K562 (cell line): ENCODE results near the gene PLCB3. TPM values are rescaled to one million over a fixed set of nuclear protein-coding genes. Genes with fewer than 3 reads are reported as not detected.
"Not testable (repeated sequence)": the region's sequence is repeated elsewhere in the genome, so short reads cannot be mapped to it uniquely, and the experiment has no call there.

ENCODE experiments used
- ATAC-seq: fragments of 200-7000 bp; cut with Tn5 transposase; 3 replicates; pipeline ENCODE4 v1.9.1; 2020; ENCODE audit warnings: moderate library complexity
- BruUV-seq: library from RNA; stranded (reverse); fragments of 400-500 nt; replicated peaks from 2 replicates; lab custom pipeline; 2021; lab: Mats Ljungman, UMichigan
- CTCF ChIA-PET: fragments of 300-600 bp; formaldehyde crosslinking; extraction: SDS; loops from one replicate; lab custom pipeline; 2021; ENCODE audit warnings: low intra/inter-chr PET ratio; lab: Yijun Ruan, JAX
- POLR2A ChIA-PET: fragments of 300-600, 350-650 bp; sonication (Branson Sonifier 250); formaldehyde crosslinking; extraction: SDS; loops from one replicate; lab custom pipeline; 2021; ENCODE audit warnings: antibody characterized with exemption, inconsistent platforms; lab: Yijun Ruan, JAX
- DNase-seq, 4 experiments: peaks; one replicate each; pipeline versions ENCODE4 v3.0.0 to v3.0.0-alpha.2; 2011 to 2018; ENCODE audit warnings: low spot score in 3 of 4, mixed read lengths in 3 of 4; ENCODE audit errors: extremely low read depth in 1 of 4
- FAIRE-seq: peaks from 2 replicates; lab custom pipeline; 2011; peaks lifted over from hg19 to GRCh38; lab: Jason Lieb, UNC
- H2AFZ ChIP-seq: 2 replicates; pipeline ENCODE4 v1.6.0; 2011; ENCODE audit warnings: low read depth, low read length, control low read depth, inconsistent platforms
- H3K27ac ChIP-seq: fragments of 200-600 bp; 3 replicates; pipeline ENCODE4 v1.8.0; 2011; ENCODE audit warnings: low read depth, mild to moderate bottlenecking, control low read depth, inconsistent platforms, low read length, moderate library complexity, mixed read lengths; ENCODE audit errors: extremely low read depth
- H3K27me3 ChIP-seq, 2 experiments: fragments of 300-600 bp in 1 of 2; 2 replicates in 1 of 2; 3 replicates in 1 of 2; pipeline versions ENCODE4 v1.6.0 to v1.8.0; 2011; ENCODE audit warnings: inconsistent platforms in 2 of 2, low read length in 2 of 2, mild to moderate bottlenecking in 1 of 2, mixed read lengths in 1 of 2, moderate library complexity in 1 of 2; ENCODE audit not compliant: control insufficient read depth in 2 of 2, insufficient read depth in 2 of 2
- H3K36me3 ChIP-seq: fragments of 300-600 bp; 3 replicates; pipeline ENCODE4 v1.8.0; 2011; ENCODE audit warnings: mild to moderate bottlenecking, low read length, inconsistent platforms; ENCODE audit not compliant: control insufficient read depth, insufficient read depth
- H3K4me1 ChIP-seq, 2 experiments: fragments of 200-600 bp in 1 of 2; replicated peaks in 1 of 2; 2 replicates in 1 of 2; 3 replicates in 1 of 2; pipeline versions ENCODE4 v1.5.1 to v1.8.0; 2011; ENCODE audit warnings: inconsistent platforms in 2 of 2, low read length in 2 of 2, mild to moderate bottlenecking in 1 of 2, mixed read lengths in 1 of 2, moderate library complexity in 1 of 2; ENCODE audit not compliant: control insufficient read depth in 2 of 2, insufficient read depth in 2 of 2
- H3K4me2 ChIP-seq: 2 replicates; pipeline ENCODE4 v1.6.1; 2011; ENCODE audit warnings: low read length, control low read depth, inconsistent platforms, mixed read lengths; ENCODE audit not compliant: insufficient read depth
- H3K4me3 ChIP-seq: fragments of 200-600 bp; sonication (generic), shearing (Covaris generic); 2 replicates; pipeline ENCODE4 v1.5.1; 2016; ENCODE audit warnings: control low read depth, inconsistent platforms
- H3K79me2 ChIP-seq: fragments of 200-600 bp; 3 replicates; pipeline ENCODE4 v1.8.0; 2011; ENCODE audit warnings: low read length, inconsistent platforms; ENCODE audit not compliant: control insufficient read depth, insufficient read depth
- H3K9ac ChIP-seq, 2 experiments: 2 replicates each; pipeline versions ENCODE4 v1.6.0 to v1.6.1; 2011; ENCODE audit warnings: low read depth in 2 of 2, low read length in 2 of 2, control low read depth in 1 of 2, inconsistent platforms in 1 of 2, mild to moderate bottlenecking in 1 of 2, mixed read lengths in 1 of 2; ENCODE audit not compliant: insufficient read depth in 1 of 2
- H3K9me1 ChIP-seq: one replicate; pipeline ENCODE4 v1.6.0; 2011; ENCODE audit warnings: inconsistent platforms, mild to moderate bottlenecking, low read length, moderate library complexity; ENCODE audit not compliant: control insufficient read depth, insufficient read depth
- H3K9me3 ChIP-seq: replicated peaks from 2 replicates; pipeline ENCODE4 v1.5.1; 2011; ENCODE audit warnings: low read depth, low read length, inconsistent platforms; ENCODE audit not compliant: control insufficient read depth, insufficient read depth
- H4K20me1 ChIP-seq: replicated peaks from 2 replicates; pipeline ENCODE4 v1.6.1; 2011; ENCODE audit warnings: low read length, inconsistent platforms, mixed read lengths; ENCODE audit not compliant: control insufficient read depth, insufficient read depth
- CSDE1 ChIP-seq, 2 experiments: fragments of 450-650 bp; IDR thresholded peaks; 2 replicates each; pipeline ENCODE4 v1.6.1; 2016; ENCODE audit warnings: mild to moderate bottlenecking in 1 of 2
- PKNOX1 ChIP-seq: fragments of 450-650 bp; IDR thresholded peaks from 2 replicates; pipeline ENCODE4 v1.6.1; 2016
- POLR2G ChIP-seq: fragments of 200-400 bp; formaldehyde crosslinking; IDR thresholded peaks from 2 replicates; pipeline ENCODE4 v1.6.1; 2017; ENCODE audit warnings: low read depth, mild to moderate bottlenecking, antibody characterized with exemption, low read length, moderate library complexity
- RBM22 ChIP-seq: fragments of 200-400 bp; formaldehyde crosslinking; IDR thresholded peaks from 2 replicates; pipeline ENCODE4 v1.6.1; 2018; ENCODE audit warnings: low read length, low read depth; ENCODE audit not compliant: poor library complexity, severe bottlenecking
- RFX1 ChIP-seq: fragments of 450-650 bp; IDR thresholded peaks from 2 replicates; pipeline ENCODE4 v1.6.1; 2016; ENCODE audit warnings: mild to moderate bottlenecking, moderate library complexity
- SIN3A ChIP-seq, 2 experiments: fragments of 150-350 bp in 1 of 2; IDR thresholded peaks; 2 replicates each; pipeline ENCODE4 v1.6.1; 2011 to 2016; ENCODE audit warnings: borderline replicate concordance in 2 of 2, low read depth in 2 of 2, low read length in 2 of 2, mild to moderate bottlenecking in 2 of 2, moderate library complexity in 2 of 2; ENCODE audit not compliant: control insufficient read depth in 1 of 2
- THRA ChIP-seq: fragments of 450-650 bp; IDR thresholded peaks from 2 replicates; pipeline ENCODE4 v1.6.1; 2017; ENCODE audit warnings: mild to moderate bottlenecking, moderate library complexity
- ZBTB34 ChIP-seq: fragments of 250-450 bp; sonication (Bioruptor Pico); IDR thresholded peaks from 2 replicates; pipeline ENCODE4 v1.8.0; 2021; ENCODE audit warnings: mild to moderate bottlenecking, moderate library complexity
- ZBTB7A ChIP-seq: IDR thresholded peaks from 2 replicates; pipeline ENCODE4 v1.6.1; 2011; ENCODE audit warnings: low read depth, mild to moderate bottlenecking, low read length, moderate library complexity, borderline replicate concordance; ENCODE audit not compliant: control insufficient read depth
- WGBS: fragments of 100-300 bp; shearing (Covaris generic); methylation state at CpG from one replicate; pipeline ENCODE4 v1.1.6; 2016; ENCODE audit warnings: low coverage, mixed read lengths; ENCODE audit not compliant: insufficient coverage; ENCODE audit errors: missing lambda C conversion rate; 5-methylcytosine and 5-hydroxymethylcytosine counted together
- in situ Hi-C: fragments of 300-500 bp; cut with MboI; formaldehyde crosslinking; loops from 4 replicates; pipeline ENCODE4 v1.15.0; 2018; ENCODE audit warnings: inconsistent platforms, mixed read lengths
- intact Hi-C: fragments of 100-400 bp; cut with micrococcal nuclease; formaldehyde crosslinking; loops from 2 replicates; pipeline ENCODE4 v1.14.2; 2022
- polyA plus RNA-seq, 8 experiments: library from polyadenylated mRNA; depleted of rRNA in 4 of 8; stranded (reverse) in 5 of 8; unstranded in 3 of 8; fragments of >200 nt; fragmentation: Nextera tagmentation in 2 of 8; fragmentation: Illumina TruSeq in 1 of 8; extraction: Ambion mirVana in 2 of 8; extraction: Trizol in 1 of 8; gene quantifications; 2 replicates each; pipeline versions ENCODE4 v1.2.1 to v1.2.3, GENCODE V29; 2011 to 2014; ENCODE audit warnings: inconsistent platforms in 1 of 8, missing spikeins in 1 of 8
- total RNA-seq, 7 experiments: library from RNA; depleted of rRNA in 6 of 7; stranded (reverse); fragments of >200 nt in 6 of 7; fragmentation: Illumina TruSeq in 2 of 7; extraction: Trizol in 2 of 7; gene quantifications; 2 replicates each; pipeline versions ENCODE4 v1.2.1 to v1.2.3, GENCODE V29; 2011 to 2021; ENCODE audit warnings: low replicate concordance in 1 of 7

Gene PLCB3
- total and polyA plus RNA-seq, 9 of the 15 experiments (the other 6 are each of a cell fraction or from before 2014, with no cell fraction given): 0.31 to 44.8 (median 14.6) TPM

- H3K4me1 ChIP-seq: peaks cover 29 to 39% of the 10 kb centered on the region in 2 experiments
- peak overlapping the region; percentile 100 for H3K4me2 ChIP-seq
- peak overlapping the region; percentile 90 to 98 for H3K9ac ChIP-seq
- peak; percentile 22; the same call in 1 of the 2 replicates for TF ChIP-seq PKNOX1
- TF ChIP-seq SIN3A (IDR thresholded peaks at IDR 0.05; ENCODE audit: borderline replicate concordance in 2 of 2, control insufficient read depth in 1 of 2, low read depth in 2 of 2, low read length in 2 of 2): peak in 1 of 2 experiments; percentile 40; a peak in 1 of 4 replicates
- TF ChIP-seq RBM22: peak; percentile 7
- TF ChIP-seq POLR2G: peak; percentile 49
- no peak for TF ChIP-seq THRA
- peak in 1 of 2 experiments; percentile 59; a peak in 2 of 4 replicates for TF ChIP-seq CSDE1 (IDR thresholded peaks at IDR 0.05)
- no peak for TF ChIP-seq ZBTB34 (CRISPR knock-in tag)
- TF ChIP-seq ZBTB7A: peak; percentile 59; the same call in 1 of the 2 replicates
- TF ChIP-seq RFX1: peak; percentile 95
- TF ChIP-seq, all 486 proteins: peak for 7
- Histone ChIP-seq H3K4me3 (peak overlapping the region; percentile 93), H2AFZ (no peak overlapping the region), H3K79me2 (peaks cover 50% of the 10 kb centered on the region), H4K20me1 (no peaks in the 10 kb centered on the region; the same call in 1 of the 2 replicates), H3K9me3 (no peaks in the 10 kb centered on the region), H3K9me1 (peaks cover 5% of the 10 kb centered on the region), H3K27me3 (no peaks in the 10 kb centered on the region), H3K36me3 (peaks cover 33% of the 10 kb centered on the region; the same call in 2 of the 3 replicates), H3K27ac (peak overlapping the region; percentile 96)
- ATAC-seq: no peak
- DNase-seq: peak in 2 of 4 experiments; percentile 50 to 51
- 78% methylated on average over 14 of the region's 15 CpGs for WGBS
- no TSS peak for BruUV-seq
- in situ Hi-C loops: no loop called here
- FAIRE-seq: no peak
- POLR2A ChIA-PET: interaction anchor here (0.6 kb wide), 1 partner anchor 81 kb away, joined by 3 read pairs; the partner anchor contains the start of genes NUDT22 and TRPT1
- CTCF ChIA-PET: no interaction called here
- intact Hi-C loops: loop anchor here (10.0 kb wide), 2 partner anchors 62 to 472 kb away; partner anchors contain the start of genes FKBP2, MARK2 and PPP1R14B
Measured at GRCh38 chr11:64306876-64307622, 55.7 kb downstream of the PLCB3 start.

GRCh38 chr11:64307795-64308194, 56.5 kb downstream of the PLCB3 start:
- intact Hi-C loops: loop anchor here (10.0 kb wide), 2 partner anchors 63 to 473 kb away; partner anchors contain the start of genes FKBP2, MARK2 and PPP1R14B

More at GRCh38 chr11:64307795-64308194, 56.5 kb downstream of the PLCB3 start:
- Histone ChIP-seq H3K4me2 (peak overlapping the region; percentile 100; the same call in 1 of the 2 replicates), H3K36me3 (peaks cover 38% of the 10 kb centered on the region), H3K4me1 (peaks cover 29 to 45% of the 10 kb centered on the region in 2 experiments), H3K9ac (peak overlapping the region in 1 of 2 experiments; percentile 98; a peak in 1 of 4 replicates), H3K79me2 (peaks cover 56% of the 10 kb centered on the region)
- H3K27ac ChIP-seq, H3K9me1 ChIP-seq, DNase-seq, H3K9me3 ChIP-seq, H2AFZ ChIP-seq, FAIRE-seq, BruUV-seq, H3K4me3 ChIP-seq, H4K20me1 ChIP-seq, in situ Hi-C loops, ATAC-seq, CTCF ChIA-PET, H3K27me3 ChIP-seq, POLR2A ChIA-PET: not testable (repeated sequence)
- 70% methylated on average over 5 of the region's 5 CpGs for WGBS
